Neural progenitor cell (in vitro differentiated cells): ENCODE results near the gene IQSEC1. TPM values are rescaled to one million over a fixed set of nuclear protein-coding genes. Genes with fewer than 3 reads are reported as not detected.

Experiments
- DNase-seq: peaks from one replicate; pipeline ENCODE4 v3.0.0-alpha.2; 2016; ENCODE audit warnings: low spot score
- H2AFZ ChIP-seq: fragments of 200-600 bp; sonication (generic); replicated peaks from 2 replicates; pipeline ENCODE4 v1.6.1; 2016; ENCODE audit warnings: antibody characterized with exemption
- H3F3A ChIP-seq: fragments of 200-600 bp; sonication (generic); 2 replicates; pipeline ENCODE4 v1.6.1; 2016; ENCODE audit warnings: antibody characterized with exemption, low read depth
- H3K27ac ChIP-seq: fragments of 200-600 bp; sonication (generic); 2 replicates; pipeline ENCODE4 v1.5.1; 2016; ENCODE audit warnings: mild to moderate bottlenecking
- H3K27me3 ChIP-seq: fragments of 200-600 bp; sonication (generic); 2 replicates; pipeline ENCODE4 v1.6.1; 2016; ENCODE audit warnings: mild to moderate bottlenecking, moderate library complexity
- H3K36me3 ChIP-seq: fragments of 200-600 bp; sonication (generic); 2 replicates; pipeline ENCODE4 v1.5.1; 2016
- H3K4me1 ChIP-seq: fragments of 200-600 bp; sonication (generic); 2 replicates; pipeline ENCODE4 v1.6.1; 2016; ENCODE audit warnings: mixed run types
- H3K4me2 ChIP-seq: fragments of 200-600 bp; sonication (generic); 2 replicates; pipeline ENCODE4 v1.6.1; 2016
- H3K4me3 ChIP-seq: fragments of 200-600 bp; sonication (generic); 2 replicates; pipeline ENCODE4 v1.5.1; 2016
- H3K79me2 ChIP-seq: fragments of 200-600 bp; sonication (generic); 2 replicates; pipeline ENCODE4 v1.6.1; 2016; ENCODE audit warnings: low read depth
- H3K9ac ChIP-seq: fragments of 200-600 bp; sonication (generic); 2 replicates; pipeline ENCODE4 v1.6.1; 2016
- H3K9me3 ChIP-seq: fragments of 200-600 bp; sonication (generic); 2 replicates; pipeline ENCODE4 v1.5.1; 2016; ENCODE audit warnings: low read depth
- H4K20me1 ChIP-seq: fragments of 200-600 bp; sonication (generic); 2 replicates; pipeline ENCODE4 v1.6.1; 2016; ENCODE audit warnings: low read depth
- H3K27ac Mint-ChIP-seq: 3 replicates; pipeline ENCODE4 v1.8.0; 2021; ENCODE audit warnings: mixed read lengths
- H3K27me3 Mint-ChIP-seq: 2 replicates; pipeline ENCODE4 v1.8.0; 2022; ENCODE audit warnings: low read depth, mild to moderate bottlenecking, inconsistent platforms, moderate library complexity, mixed read lengths; ENCODE audit not compliant: insufficient read depth
- H3K36me3 Mint-ChIP-seq: 3 replicates; pipeline ENCODE4 v1.8.0; 2021; ENCODE audit warnings: mixed read lengths
- H3K4me1 Mint-ChIP-seq: 3 replicates; pipeline ENCODE4 v1.8.0; 2021; ENCODE audit warnings: mixed read lengths
- H3K4me3 Mint-ChIP-seq: 3 replicates; pipeline ENCODE4 v1.8.0; 2021; ENCODE audit warnings: mild to moderate bottlenecking, moderate library complexity, mixed read lengths
- H3K9me3 Mint-ChIP-seq: 3 replicates; pipeline ENCODE4 v1.8.0; 2020; ENCODE audit warnings: mixed read lengths
- EZH2 ChIP-seq: fragments of 200-600 bp; sonication (generic); IDR thresholded peaks from 2 replicates; pipeline ENCODE4 v1.6.1; 2017; ENCODE audit warnings: antibody characterized with exemption, mild to moderate bottlenecking, moderate library complexity
- EZH2phosphoT487 ChIP-seq: fragments of 200-600 bp; sonication (generic); IDR thresholded peaks from 2 replicates; pipeline ENCODE4 v1.6.1; 2017; ENCODE audit warnings: antibody characterized with exemption
- total RNA-seq: library from RNA; depleted of rRNA; stranded (reverse); fragments of >200 nt; gene quantifications from 2 replicates; pipeline ENCODE4 v1.2.3, GENCODE V29; 2015; ENCODE audit warnings: low replicate concordance
- TF ChIP-seq, protein P1 (sequence below): fragments of 200-600 bp; sonication (generic); IDR thresholded peaks from 2 replicates; pipeline ENCODE4 v1.5.1; 2017; ENCODE audit warnings: antibody characterized with exemption, mild to moderate bottlenecking

IQSEC1 gene
- total RNA-seq, 1 donor from 2014 or later = 8.9 TPM

GRCh38 chr3:13095408-13095937, 22.2 kb upstream of the IQSEC1 start:
- no peak for TF ChIP-seq EZH2
- TF ChIP-seq, protein P1, sequence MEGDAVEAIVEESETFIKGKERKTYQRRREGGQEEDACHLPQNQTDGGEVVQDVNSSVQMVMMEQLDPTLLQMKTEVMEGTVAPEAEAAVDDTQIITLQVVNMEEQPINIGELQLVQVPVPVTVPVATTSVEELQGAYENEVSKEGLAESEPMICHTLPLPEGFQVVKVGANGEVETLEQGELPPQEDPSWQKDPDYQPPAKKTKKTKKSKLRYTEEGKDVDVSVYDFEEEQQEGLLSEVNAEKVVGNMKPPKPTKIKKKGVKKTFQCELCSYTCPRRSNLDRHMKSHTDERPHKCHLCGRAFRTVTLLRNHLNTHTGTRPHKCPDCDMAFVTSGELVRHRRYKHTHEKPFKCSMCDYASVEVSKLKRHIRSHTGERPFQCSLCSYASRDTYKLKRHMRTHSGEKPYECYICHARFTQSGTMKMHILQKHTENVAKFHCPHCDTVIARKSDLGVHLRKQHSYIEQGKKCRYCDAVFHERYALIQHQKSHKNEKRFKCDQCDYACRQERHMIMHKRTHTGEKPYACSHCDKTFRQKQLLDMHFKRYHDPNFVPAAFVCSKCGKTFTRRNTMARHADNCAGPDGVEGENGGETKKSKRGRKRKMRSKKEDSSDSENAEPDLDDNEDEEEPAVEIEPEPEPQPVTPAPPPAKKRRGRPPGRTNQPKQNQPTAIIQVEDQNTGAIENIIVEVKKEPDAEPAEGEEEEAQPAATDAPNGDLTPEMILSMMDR = no peak
- no peak for TF ChIP-seq EZH2phosphoT487
- Histone ChIP-seq H3K27ac (no peak overlapping the region), H3K4me3 (no peak overlapping the region), H3K9me3 (no peaks in the 10 kb centered on the region), H2AFZ (no peak overlapping the region), H4K20me1 (no peaks in the 10 kb centered on the region), H3K27me3 (no peaks in the 10 kb centered on the region), H3K4me1 (peaks cover 16% of the 10 kb centered on the region), H3K79me2 (no peaks in the 10 kb centered on the region), H3K4me2 (peak overlapping the region; percentile 20), H3K9ac (no peak overlapping the region), H3F3A (peaks cover 3% of the 10 kb centered on the region), H3K36me3 (no peaks in the 10 kb centered on the region)
- peak; percentile 66 for DNase-seq
- Mint-ChIP-seq H3K9me3 (no peaks in the 10 kb centered on the region), H3K27me3 (peaks cover 17% of the 10 kb centered on the region), H3K4me3 (no peak overlapping the region), H3K4me1 (peaks cover 43% of the 10 kb centered on the region), H3K27ac (no peak overlapping the region), H3K36me3 (no peaks in the 10 kb centered on the region)

DNA sequence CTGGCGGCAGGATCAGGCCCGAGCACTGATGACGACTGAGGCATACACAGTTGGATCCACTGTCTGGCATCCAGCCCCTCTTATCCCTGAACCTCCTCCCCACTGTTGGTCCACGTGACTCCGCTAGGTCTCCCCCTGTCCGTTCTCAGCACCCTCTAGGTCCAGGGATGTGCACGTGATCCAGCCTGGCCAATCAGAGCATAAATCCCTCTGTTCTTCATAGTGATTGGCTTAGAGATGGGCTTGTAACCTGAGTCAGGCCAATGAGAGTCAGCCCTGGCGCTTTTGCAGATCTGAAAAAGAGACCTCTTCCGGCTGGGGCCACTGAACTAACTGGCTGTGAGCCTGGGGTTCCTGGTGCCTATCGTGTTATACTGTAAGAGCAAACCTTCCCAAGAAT, 20.5 kb upstream of the IQSEC1 start:
- Histone ChIP-seq H3K27ac (no peak overlapping the region), H3K9ac (no peak overlapping the region), H3K4me3 (no peak overlapping the region), H3K4me2 (no peak overlapping the region), H3K36me3 (no peaks in the 10 kb centered on the region), H4K20me1 (no peaks in the 10 kb centered on the region), H3K27me3 (no peaks in the 10 kb centered on the region), H3K79me2 (no peaks in the 10 kb centered on the region), H2AFZ (no peak overlapping the region), H3K4me1 (peaks cover 16% of the 10 kb centered on the region), H3F3A (peaks cover 3% of the 10 kb centered on the region), H3K9me3 (no peaks in the 10 kb centered on the region)
- no peak overlapping the region for H3K4me3 Mint-ChIP-seq
- peak; percentile 31 for DNase-seq
- H3K27ac Mint-ChIP-seq = peak overlapping the region; percentile 59
- H3K27me3 Mint-ChIP-seq = peaks cover 16% of the 10 kb centered on the region
- H3K9me3 Mint-ChIP-seq = no peaks in the 10 kb centered on the region
- TF ChIP-seq, protein P1 = no peak
- TF ChIP-seq EZH2phosphoT487 (no peak), EZH2 (no peak)
- peaks cover 39% of the 10 kb centered on the region for H3K4me1 Mint-ChIP-seq
- no peaks in the 10 kb centered on the region for H3K36me3 Mint-ChIP-seq

DNA sequence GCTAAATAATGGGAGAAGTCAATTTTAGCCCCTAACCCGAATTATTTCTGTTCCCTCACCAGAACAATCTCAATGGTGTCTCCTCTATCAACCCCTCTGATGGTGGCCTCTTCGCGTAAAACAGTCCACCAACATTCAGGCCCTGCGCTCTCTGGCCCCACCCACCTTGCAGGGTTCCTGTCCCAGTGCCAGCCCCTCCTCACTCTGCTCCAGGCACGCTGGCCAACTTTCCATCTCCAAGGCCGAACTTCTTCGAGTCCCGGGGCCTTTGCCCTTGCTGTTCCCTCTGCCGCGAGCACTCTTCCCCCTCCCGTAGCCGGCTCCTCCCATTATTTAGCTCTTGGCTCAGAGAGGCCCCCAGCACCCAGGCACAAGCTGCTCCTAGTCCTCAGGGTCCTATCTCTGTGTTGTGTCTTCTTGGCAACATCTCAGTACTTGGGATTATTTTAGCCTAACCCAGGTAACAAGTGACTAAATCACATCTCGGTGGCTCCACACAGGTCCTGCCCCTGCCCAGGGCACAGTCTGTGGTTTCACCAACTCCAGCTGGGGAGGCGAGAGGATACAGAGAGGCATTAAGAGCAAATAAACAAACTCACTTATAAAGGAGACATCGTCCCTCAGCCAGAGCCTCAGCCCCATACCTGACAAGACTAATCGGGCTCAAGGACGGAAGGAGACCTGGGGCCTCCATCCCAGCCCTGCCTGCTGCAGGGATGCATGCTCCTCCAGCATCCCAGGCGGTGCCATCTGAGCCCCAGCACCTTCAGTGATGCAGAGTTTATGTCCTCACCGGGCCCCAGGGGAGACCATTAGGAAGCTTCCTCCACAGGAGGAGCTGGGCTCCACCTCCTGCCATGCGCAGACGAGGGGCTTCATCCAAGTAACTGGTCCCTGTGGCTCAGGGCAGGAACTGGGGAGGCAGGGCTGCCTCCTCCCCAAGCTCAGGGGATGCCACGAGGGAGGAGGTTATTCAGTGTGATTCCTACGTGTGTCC, 19.7 kb upstream of the IQSEC1 start:
- Mint-ChIP-seq H3K27me3 (peaks cover 18% of the 10 kb centered on the region), H3K27ac (no peak overlapping the region), H3K9me3 (no peaks in the 10 kb centered on the region), H3K36me3 (no peaks in the 10 kb centered on the region), H3K4me1 (peaks cover 47% of the 10 kb centered on the region), H3K4me3 (no peak overlapping the region)
- Histone ChIP-seq H3K79me2 (no peaks in the 10 kb centered on the region), H4K20me1 (no peaks in the 10 kb centered on the region), H3K4me1 (peaks cover 16% of the 10 kb centered on the region), H3K4me3 (no peak overlapping the region), H3F3A (peaks cover 3% of the 10 kb centered on the region), H3K9ac (no peak overlapping the region), H2AFZ (no peak overlapping the region), H3K9me3 (no peaks in the 10 kb centered on the region), H3K27me3 (no peaks in the 10 kb centered on the region), H3K4me2 (no peak overlapping the region), H3K27ac (no peak overlapping the region), H3K36me3 (no peaks in the 10 kb centered on the region)
- no peak for DNase-seq
- TF ChIP-seq, protein P1 = no peak
- TF ChIP-seq EZH2phosphoT487 (no peak), EZH2 (no peak)
